GM18951 (cell line): ENCODE results near the gene PARD3B.

Source experiments
- POLR2A ChIP-seq: IDR thresholded peaks from 4 replicates; pipeline ENCODE4 v1.6.1; 2011; ENCODE audit warnings: mild to moderate bottlenecking; ENCODE audit not compliant: insufficient read length, insufficient read depth; ENCODE audit errors: extremely low read depth
- in situ Hi-C: fragments of 300-500 bp; cut with MboI; formaldehyde crosslinking; loops from one replicate; pipeline ENCODE4 v1.12.0; 2022; ENCODE audit warnings: low sequenced_read_pairs, mixed read lengths, inconsistent platforms; ENCODE audit not compliant: unreplicated experiment

PARD3B gene

DNA sequence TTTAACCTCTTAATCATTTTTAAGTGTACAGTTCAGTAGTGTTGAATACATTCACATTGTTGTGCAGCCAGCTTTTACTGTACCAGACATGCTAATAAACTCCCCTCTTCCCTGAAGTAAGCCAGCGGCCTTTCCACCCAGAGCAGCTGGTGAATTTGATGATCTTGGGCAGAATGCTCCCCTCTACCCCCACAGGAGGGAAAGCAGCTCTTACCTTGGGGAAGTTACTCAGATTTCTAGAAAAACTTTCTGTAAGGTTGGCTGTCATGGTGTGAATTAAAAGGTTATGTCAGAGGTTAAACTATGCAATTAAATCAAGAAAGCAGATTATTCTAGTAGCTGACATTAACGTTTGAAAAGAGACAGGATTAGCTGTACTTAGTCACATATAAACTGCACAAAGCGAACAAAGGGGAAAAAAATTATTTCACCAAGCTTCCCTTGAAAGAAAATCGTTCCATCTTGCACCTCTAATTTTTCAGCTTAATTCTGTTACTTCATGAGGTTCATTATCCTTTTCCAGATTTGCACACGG is 738.5 kb downstream of the PARD3B start:
- in situ Hi-C loops: no loop called here
- TF ChIP-seq POLR2A: no peak

DNA sequence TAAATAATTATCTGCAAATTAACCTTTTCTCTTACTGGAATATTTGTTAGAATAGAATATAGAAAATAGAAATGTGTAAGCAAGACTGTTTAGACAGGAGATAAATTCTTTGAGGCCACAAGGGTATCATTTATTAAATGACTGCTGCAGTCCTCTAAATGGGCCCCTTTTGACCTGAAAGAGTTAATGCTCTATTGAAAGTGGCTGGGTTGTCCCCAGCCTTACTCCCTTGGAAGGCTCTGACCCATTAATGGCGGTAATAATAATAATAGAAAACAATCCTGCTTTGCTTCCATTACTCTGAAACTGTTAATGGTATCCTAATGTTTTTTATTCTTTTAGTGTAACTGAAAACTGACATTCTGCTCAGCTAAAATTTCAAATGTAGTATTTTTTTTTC is 739.1 kb downstream of the PARD3B start:
- TF ChIP-seq POLR2A: no peak

DNA sequence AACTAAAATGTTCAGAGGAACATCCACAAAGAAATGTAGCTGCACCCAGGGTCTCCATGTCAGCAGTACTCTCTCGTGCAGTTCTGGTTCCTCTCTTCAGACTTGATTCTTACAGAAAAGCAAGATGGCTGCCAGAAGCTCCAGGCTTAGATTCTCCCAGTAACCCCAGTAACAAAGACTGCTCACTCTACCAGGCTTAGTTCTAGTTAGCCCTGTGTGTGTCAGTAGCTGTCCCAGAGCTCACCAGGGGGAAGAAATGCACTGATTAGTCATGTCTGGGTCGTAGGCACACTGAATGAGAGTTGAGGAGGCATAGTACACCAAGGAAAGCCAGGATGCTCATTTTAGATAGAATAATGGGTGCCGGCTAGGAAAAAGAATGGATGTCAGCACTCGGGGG is 742.0 kb downstream of the PARD3B start:
- no peak for TF ChIP-seq POLR2A
- in situ Hi-C loops: no loop called here

More for the DNA sequence above, 739.1 kb downstream of the PARD3B start:
- in situ Hi-C loops: no loop called here

DNA sequence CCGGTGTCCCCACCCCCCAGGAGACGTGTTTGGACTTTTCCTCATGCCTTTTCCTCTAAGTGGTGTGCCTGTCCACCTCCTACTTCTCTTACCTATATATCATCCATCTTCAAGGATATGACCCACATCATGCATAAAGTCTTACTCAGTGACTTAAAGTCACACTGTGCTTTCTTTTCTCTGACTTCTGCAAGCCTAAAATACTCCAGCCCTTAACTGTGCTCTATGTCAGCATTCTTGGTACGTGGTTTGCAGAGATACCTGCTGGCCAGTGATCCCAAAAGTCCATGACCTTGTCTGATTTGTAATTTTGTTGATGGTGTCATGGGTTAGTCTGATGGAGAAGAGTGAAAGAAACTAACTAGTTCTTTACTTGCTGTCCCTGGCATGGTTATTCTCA is 743.4 kb downstream of the PARD3B start:
- in situ Hi-C loops: no loop called here
- no peak for TF ChIP-seq POLR2A

DNA sequence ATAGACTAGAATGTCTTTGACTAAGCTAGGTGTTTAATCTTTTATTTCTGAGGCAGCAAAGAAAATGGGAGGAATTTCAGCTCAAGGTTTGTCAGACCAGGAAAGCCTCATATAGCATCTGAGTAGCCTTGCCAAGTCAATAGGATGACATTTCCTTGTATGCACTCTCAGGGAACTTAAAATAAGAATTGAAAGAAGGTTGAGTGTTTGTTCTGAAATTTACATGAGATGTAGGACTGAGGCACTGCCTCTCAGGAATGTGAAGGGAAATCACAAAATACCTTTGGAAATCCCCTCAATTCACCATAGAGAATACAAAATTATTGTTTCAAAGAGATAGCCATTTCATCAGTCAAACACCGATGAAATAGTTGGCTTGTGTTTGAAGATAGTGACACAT is 745.0 kb downstream of the PARD3B start:
- in situ Hi-C loops: no loop called here
- TF ChIP-seq POLR2A: no peak

DNA sequence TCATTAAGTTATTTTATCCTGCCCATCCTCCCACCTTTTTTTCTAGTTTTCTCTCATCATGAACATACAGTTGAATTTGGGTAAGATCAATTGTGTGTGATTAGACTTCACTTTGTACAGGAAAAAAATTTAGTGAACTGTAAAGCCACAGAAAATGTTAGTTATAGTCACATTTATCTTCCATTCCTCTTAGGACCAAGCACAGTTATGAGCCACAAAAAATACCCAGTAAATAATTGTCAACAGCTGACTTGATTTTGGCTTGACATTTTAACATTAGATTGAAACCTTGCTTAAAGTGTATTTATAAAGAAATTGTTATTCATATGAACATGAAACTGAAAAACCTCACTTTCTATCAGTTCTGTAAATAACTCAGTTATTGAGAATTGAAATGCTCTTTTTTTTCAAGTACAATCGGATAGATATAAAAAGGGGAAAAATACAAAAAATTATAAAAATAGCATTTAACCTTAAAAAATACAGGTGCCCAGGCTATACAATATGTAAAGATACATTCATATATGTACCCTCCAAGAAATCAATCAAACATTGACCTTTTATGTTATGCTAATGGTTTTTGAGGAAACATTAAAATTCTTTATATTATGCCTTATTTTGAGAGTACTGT is 747.5 kb downstream of the PARD3B start:
- in situ Hi-C loops: no loop called here
- TF ChIP-seq POLR2A: no peak

DNA sequence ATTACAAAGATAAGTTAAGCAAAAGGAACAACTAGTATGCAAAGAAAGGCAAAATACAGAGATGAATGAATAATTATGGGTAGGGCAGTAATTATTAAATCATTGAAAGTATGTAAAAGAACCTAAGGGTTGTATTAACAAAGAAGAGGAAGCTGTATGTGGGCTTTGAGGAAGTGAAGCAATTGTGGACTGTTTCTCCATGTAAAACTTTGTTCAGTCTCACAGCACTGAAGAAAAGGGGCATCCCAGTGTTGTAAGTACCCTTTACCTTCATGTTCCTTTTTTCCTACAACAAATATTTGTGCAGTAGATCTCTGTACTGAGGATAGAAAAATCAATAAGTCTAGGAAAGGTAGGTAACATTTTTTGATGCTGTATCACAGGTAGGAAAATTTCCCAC is 748.3 kb downstream of the PARD3B start:
- in situ Hi-C loops: no loop called here
- TF ChIP-seq POLR2A: no peak

DNA sequence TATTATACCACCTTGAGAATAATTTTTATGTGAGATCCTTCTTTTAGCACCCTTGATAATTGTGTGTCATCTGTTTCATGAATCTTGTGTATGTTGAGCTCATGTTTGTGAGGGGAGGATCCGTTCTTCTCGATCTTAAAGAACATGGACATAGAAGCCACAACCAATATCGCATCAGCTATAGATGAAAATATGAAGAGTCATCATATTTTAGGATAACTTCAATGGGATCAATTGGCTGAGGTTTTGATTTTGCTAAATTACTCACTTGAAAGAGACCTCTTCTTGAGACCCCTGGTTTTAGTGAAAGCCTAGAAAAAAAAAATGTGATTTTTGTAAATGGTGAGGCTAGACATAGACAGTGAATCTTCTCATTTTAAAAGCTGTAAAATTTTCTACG is 751.7 kb downstream of the PARD3B start:
- in situ Hi-C loops: no loop called here
- no peak for TF ChIP-seq POLR2A

DNA sequence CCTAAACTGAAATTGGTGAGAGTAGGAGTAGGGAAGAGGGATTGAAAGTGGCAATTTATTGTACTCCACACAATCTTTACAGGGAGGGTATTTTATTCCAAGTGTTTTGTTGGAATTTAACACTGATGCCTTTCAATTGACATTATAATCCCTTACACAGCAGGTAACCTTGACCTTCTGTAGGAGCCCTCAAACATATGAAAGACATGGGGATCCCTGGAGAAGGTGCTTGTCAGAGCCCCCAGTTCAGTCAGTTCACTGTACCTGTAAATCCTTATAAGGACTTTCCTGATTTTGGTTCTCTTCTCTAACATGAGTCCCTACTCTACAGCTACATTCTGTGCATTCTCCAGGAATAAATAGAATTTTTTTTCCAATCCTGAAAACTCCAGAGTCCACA is 752.1 kb downstream of the PARD3B start:
- in situ Hi-C loops: no loop called here
- no peak for TF ChIP-seq POLR2A

DNA sequence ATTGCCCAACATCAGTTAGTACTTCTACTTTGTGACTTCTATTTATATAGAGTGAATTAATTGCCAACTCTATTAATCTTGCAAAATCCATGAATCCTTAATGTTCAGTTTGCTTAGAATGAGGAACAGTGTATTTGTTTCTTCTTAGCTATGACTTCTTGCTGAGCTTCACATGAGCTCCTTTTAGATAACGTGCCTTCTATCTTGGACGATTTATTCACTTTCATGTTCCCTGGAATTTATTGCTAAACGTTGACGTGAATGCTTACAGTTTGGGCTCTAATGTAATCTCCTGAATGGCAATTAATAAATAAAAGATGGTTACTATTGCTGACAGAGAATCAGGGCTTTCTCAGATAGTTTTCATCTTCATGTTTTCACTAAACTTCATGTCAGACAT is 752.6 kb downstream of the PARD3B start:
- in situ Hi-C loops: no loop called here
- no peak for TF ChIP-seq POLR2A

DNA sequence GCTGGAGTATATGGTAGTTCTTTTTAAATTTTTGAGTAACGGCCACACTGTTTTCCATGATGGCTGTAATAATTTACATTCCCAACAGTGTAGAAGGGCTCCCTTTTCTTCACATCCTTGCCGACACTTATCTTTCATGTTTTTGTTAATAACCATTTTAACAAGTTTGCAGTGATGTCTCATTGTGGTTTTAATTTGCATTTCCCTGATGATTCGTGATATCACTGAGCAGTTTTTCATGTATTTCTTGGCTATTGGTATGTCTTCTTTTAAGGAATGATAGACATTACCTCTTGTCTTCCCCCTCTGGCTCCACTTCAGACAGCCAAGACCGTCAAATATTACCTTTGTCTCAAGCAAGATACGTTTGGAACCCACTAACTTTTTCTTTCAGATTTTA is 765.9 kb downstream of the PARD3B start:
- in situ Hi-C loops: no loop called here
- no peak for TF ChIP-seq POLR2A

DNA sequence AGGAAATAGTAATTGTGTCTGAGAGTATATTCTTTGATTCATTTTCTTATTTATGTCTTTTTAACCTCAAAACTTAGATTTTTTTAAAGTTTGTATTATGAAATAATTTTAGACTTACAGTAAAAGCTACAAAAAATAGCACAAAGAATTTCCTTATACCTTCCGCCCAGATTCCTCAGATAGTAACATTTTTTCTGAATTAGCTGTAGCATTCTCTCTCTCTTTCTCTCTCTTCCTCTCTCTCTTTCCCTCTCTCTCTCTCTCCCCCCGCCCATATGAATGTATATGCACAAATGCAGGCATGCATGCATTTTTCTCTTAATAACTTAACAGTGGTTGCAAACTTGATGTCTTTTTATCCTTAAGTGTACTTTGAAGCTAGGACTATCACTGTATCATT is 776.0 kb downstream of the PARD3B start:
- no peak for TF ChIP-seq POLR2A
- in situ Hi-C loops: no loop called here

DNA sequence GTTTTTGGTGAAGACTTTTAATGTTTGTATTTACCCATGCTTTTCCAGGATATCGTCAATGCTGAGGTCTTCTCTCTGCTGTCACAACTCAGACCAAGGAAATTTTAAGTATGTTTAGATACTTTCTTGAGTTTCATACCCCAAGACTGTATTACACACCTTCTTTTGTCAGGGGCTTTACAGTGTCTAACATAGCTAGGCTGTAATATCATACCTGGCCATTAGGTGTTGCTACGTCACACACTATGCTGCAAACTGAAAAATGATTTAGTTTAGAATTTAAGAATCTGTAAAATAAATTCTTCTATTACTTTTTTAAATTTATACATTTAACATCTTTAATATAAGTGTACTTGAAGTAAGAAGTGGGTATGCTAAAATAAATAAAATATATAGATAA is 778.7 kb downstream of the PARD3B start:
- in situ Hi-C loops: no loop called here
- TF ChIP-seq POLR2A: no peak

DNA sequence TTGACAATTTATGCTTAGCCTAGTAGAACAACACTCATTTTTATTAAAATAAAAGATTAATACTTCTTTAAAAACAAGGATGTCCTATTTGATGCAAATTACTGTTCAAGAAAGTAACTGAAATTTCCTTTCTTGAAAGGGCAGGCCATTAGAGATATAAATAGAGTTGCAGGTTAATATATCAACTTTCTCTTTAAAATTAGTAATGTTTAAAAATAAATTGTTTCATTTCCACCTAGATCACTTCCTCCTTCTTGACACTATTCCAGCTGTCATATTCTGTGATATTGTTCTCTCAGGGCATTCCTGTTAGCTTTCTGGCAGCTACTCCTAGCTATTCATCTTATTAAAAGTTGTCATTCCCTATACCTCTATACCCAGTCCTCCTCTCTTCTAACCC is 779.1 kb downstream of the PARD3B start:
- no peak for TF ChIP-seq POLR2A
- in situ Hi-C loops: no loop called here

DNA sequence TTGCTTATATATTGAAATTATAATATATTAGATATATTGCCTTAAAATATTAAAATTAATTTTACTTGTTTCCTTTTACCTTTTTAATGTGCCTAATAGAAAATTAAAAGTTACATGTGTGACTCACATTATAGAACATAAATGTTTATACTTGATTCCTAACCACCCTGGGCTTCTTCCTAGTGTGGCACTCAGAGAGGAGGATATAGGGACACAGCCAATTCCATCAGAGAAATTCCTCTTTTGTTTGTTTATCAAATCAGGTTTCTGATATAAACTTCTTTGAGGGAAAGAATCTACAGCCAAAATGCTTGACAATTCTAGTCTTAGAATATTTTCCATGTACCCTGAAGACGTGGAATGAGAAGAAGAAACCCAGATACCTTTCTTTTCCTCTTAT is 788.1 kb downstream of the PARD3B start:
- in situ Hi-C loops: no loop called here
- no peak for TF ChIP-seq POLR2A
